ENCODE data around the gene AUP1. TPM values are rescaled to one million over a fixed set of nuclear protein-coding genes. Genes with fewer than 3 reads are reported as not detected.

The AUP1 gene
- total RNA-seq, 3 donors from 2014 or later (not counting 1 experiment from before 2014, with no cell fraction given) = 234 to 242 (median 237) TPM

DNA sequence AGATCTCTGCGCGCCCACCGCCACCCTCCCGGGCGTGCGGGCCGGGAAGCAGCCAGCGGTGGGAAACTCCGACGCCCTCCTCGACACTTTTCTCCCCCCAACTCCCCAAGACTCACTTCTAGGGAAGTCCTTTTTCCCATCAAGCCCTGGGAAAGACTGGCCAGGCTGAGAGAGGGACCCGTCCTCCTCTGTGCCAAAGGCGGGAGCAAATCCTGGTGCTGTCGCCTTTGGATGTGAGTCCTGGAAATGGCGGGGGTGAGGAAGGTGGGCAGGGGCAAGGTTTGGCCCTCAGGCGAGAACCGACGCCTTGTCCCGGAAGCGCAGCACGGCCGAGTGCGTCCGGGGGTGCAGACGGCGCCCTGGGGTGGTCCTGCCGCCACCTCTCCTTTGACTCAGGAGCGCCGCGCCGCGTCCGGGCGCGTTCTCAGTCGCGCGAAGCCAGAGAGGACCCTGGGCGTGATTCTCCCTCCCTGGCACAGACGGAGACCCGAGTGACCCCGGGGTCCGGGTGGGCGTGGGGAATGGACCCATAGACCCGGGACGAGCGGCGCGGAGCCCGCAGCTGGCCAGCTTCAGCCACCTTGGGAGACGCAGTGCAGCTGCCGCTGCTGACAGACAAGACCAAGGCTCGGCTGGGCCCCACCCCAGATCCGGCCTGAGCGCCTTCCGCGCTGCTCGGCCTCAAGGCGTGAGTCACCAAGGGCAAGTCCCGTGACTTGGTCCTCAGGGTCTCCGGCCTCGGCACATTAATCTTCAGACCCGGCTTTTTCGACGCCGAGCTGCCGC, 26.6 kb downstream of the AUP1 start:
- H3K4me1 ChIP-seq (ENCODE audit: control insufficient read depth, insufficient read depth, low read length) = peaks cover 68% of the 10 kb centered on the region
- peak overlapping the region; percentile 84 to 90 for H3K27ac Mint-ChIP-seq
- peak overlapping the region; percentile 74 for H3K27ac ChIP-seq (ENCODE audit: low read length)
- DNase-seq = peak; percentile 56 to 72
- H3K27me3 ChIP-seq (ENCODE audit: control insufficient read depth, insufficient read depth, low read length) = peaks cover 5% of the 10 kb centered on the region
- peaks cover 51 to 84% of the 10 kb centered on the region in 2 donors for H3K4me1 Mint-ChIP-seq
- peaks cover 0 to 8% of the 10 kb centered on the region in 2 donors for H3K27me3 Mint-ChIP-seq (ENCODE audit: low read depth in 2 of 2)
- peaks cover 7% of the 10 kb centered on the region for H3K36me3 ChIP-seq (ENCODE audit: control insufficient read depth, insufficient read depth, low read length)
- H3K9me3 ChIP-seq (ENCODE audit: control insufficient read depth, insufficient read depth, low read length) = no peaks in the 10 kb centered on the region
- peak; percentile 43 to 56 (median 48) for ATAC-seq
- TF ChIP-seq, protein P1, sequence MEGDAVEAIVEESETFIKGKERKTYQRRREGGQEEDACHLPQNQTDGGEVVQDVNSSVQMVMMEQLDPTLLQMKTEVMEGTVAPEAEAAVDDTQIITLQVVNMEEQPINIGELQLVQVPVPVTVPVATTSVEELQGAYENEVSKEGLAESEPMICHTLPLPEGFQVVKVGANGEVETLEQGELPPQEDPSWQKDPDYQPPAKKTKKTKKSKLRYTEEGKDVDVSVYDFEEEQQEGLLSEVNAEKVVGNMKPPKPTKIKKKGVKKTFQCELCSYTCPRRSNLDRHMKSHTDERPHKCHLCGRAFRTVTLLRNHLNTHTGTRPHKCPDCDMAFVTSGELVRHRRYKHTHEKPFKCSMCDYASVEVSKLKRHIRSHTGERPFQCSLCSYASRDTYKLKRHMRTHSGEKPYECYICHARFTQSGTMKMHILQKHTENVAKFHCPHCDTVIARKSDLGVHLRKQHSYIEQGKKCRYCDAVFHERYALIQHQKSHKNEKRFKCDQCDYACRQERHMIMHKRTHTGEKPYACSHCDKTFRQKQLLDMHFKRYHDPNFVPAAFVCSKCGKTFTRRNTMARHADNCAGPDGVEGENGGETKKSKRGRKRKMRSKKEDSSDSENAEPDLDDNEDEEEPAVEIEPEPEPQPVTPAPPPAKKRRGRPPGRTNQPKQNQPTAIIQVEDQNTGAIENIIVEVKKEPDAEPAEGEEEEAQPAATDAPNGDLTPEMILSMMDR (IDR thresholded peaks at IDR 0.05) = peak; percentile 19
- H3K36me3 Mint-ChIP-seq = no peaks in the 10 kb centered on the region
- WGBS (ENCODE audit: insufficient coverage) = under 1% methylated on average over 67 of the region's 67 CpGs
- H3K4me3 ChIP-seq (ENCODE audit: low read length) = peak overlapping the region; percentile 57
- H3K4me3 Mint-ChIP-seq = peak overlapping the region; percentile 88
- intact Hi-C loops (cut with micrococcal nuclease) = loop anchor here (1.0 kb wide), 1 partner anchor 20 kb away; the partner anchor contains the start of gene TTC31
- no peaks in the 10 kb centered on the region for H3K9me3 Mint-ChIP-seq

GRCh38 chr2:74502147-74502719, 27.3 kb downstream of the AUP1 start:
- DNase-seq (no peak), ATAC-seq (no peak)
- intact Hi-C loops (cut with micrococcal nuclease) = no loop called here
- H3K36me3 Mint-ChIP-seq = no peaks in the 10 kb centered on the region
- no peaks in the 10 kb centered on the region for H3K9me3 Mint-ChIP-seq
- peak overlapping the region; percentile 84 to 90 for H3K27ac Mint-ChIP-seq
- peaks cover 5% of the 10 kb centered on the region for H3K27me3 ChIP-seq (ENCODE audit: control insufficient read depth, insufficient read depth, low read length)
- no peak overlapping the region for H3K27ac ChIP-seq (ENCODE audit: low read length)
- TF ChIP-seq, protein P1 (IDR thresholded peaks at IDR 0.05) = no peak
- WGBS (ENCODE audit: insufficient coverage) = 15% methylated on average over 31 of the region's 32 CpGs
- peaks cover 73% of the 10 kb centered on the region for H3K4me1 ChIP-seq (ENCODE audit: control insufficient read depth, insufficient read depth, low read length)
- peaks cover 7% of the 10 kb centered on the region for H3K36me3 ChIP-seq (ENCODE audit: control insufficient read depth, insufficient read depth, low read length)
- peaks cover 46 to 82% of the 10 kb centered on the region in 2 donors for H3K4me1 Mint-ChIP-seq
- peaks cover 0 to 8% of the 10 kb centered on the region in 2 donors for H3K27me3 Mint-ChIP-seq (ENCODE audit: low read depth in 2 of 2)
- peak overlapping the region; percentile 57 for H3K4me3 ChIP-seq (ENCODE audit: low read length)
- H3K4me3 Mint-ChIP-seq = peak overlapping the region; percentile 88
- no peaks in the 10 kb centered on the region for H3K9me3 ChIP-seq (ENCODE audit: control insufficient read depth, insufficient read depth, low read length)

DNA sequence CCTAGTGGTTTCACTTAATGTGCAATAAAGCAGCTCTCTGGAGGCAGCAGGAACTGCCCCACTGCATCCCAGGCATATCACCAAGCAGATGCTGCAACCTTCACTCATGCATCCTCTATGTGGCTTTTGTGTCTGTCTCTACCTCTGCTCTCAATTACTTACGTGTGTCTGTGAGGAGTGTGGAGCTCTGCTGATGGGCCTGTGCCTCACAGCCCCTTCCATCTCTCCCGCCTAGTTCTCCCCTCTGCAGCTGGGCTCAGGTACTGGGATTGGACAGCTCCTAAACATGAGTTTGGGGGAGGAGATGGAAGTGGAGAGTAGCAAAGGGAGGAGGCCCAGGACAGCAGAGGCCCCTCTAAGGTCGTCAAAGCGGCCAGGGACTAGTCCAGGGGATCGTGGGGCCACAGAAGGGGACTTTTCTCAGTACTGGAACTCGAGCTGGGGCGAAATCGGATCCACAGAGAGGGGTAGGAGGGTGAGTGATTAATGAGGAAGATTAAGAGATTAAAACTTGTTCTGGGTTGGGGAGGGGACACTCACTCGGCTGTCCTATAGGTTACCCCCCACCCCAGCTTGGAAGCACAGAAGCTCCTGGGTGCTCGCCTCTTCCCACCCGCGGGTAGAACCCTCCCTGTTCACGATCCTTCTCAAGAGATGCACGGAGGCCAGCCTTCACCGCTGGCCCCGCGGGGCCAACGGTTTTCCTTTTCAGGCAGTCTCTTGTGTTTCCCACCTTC, 28.0 kb downstream of the AUP1 start:
- H3K27me3 Mint-ChIP-seq (ENCODE audit: low read depth in 2 of 2) = peaks cover 0 to 8% of the 10 kb centered on the region in 2 donors
- Histone ChIP-seq H3K27me3 (ENCODE audit: control insufficient read depth, insufficient read depth, low read length) (peaks cover 5% of the 10 kb centered on the region), H3K4me1 (ENCODE audit: control insufficient read depth, insufficient read depth, low read length) (peaks cover 68% of the 10 kb centered on the region), H3K4me3 (ENCODE audit: low read length) (no peak overlapping the region), H3K36me3 (ENCODE audit: control insufficient read depth, insufficient read depth, low read length) (peaks cover 7% of the 10 kb centered on the region), H3K27ac (ENCODE audit: low read length) (no peak overlapping the region), H3K9me3 (ENCODE audit: control insufficient read depth, insufficient read depth, low read length) (no peaks in the 10 kb centered on the region)
- no peak for ATAC-seq
- no peaks in the 10 kb centered on the region for H3K36me3 Mint-ChIP-seq
- peaks cover 39 to 75% of the 10 kb centered on the region in 2 donors for H3K4me1 Mint-ChIP-seq
- no peak for DNase-seq
- intact Hi-C loops (cut with micrococcal nuclease) = no loop called here
- H3K4me3 Mint-ChIP-seq = peak overlapping the region; percentile 88
- peak overlapping the region; percentile 46 to 90 for H3K27ac Mint-ChIP-seq
- 83% methylated on average over 17 of the region's 18 CpGs for WGBS (ENCODE audit: insufficient coverage)
- TF ChIP-seq, protein P1 (IDR thresholded peaks at IDR 0.05) = no peak
- H3K9me3 Mint-ChIP-seq = no peaks in the 10 kb centered on the region

Data from natural killer cell (primary cell).